Left ventricle myocardium inferior (tissue), 1 donor: Measurements from ENCODE around the gene SLC7A14. TPM values are rescaled to one million over a fixed set of nuclear protein-coding genes. Genes with fewer than 3 reads are reported as not detected.

Experiments
- DNase-seq: peaks from one replicate; pipeline ENCODE4 v3.0.0-alpha.2; 2020
- H3K27ac ChIP-seq: fragments of 200-600 bp; replicated peaks from 2 replicates; pipeline ENCODE4 v1.8.0; 2021
- H3K27me3 ChIP-seq: fragments of 200-600 bp; 2 replicates; pipeline ENCODE4 v1.8.0; 2021; ENCODE audit warnings: low read depth
- H3K36me3 ChIP-seq: fragments of 200-600 bp; 2 replicates; pipeline ENCODE4 v1.8.0; 2021
- H3K4me1 ChIP-seq: fragments of 200-600 bp; 2 replicates; pipeline ENCODE4 v1.8.0; 2021
- H3K4me3 ChIP-seq: fragments of 200-600 bp; 2 replicates; pipeline ENCODE4 v1.8.0; 2021; ENCODE audit warnings: mild to moderate bottlenecking, moderate library complexity
- H3K9me3 ChIP-seq: fragments of 200-600 bp; replicated peaks from 2 replicates; pipeline ENCODE4 v1.8.0; 2021
- intact Hi-C: fragments of 100-400 bp; cut with micrococcal nuclease; formaldehyde crosslinking; loops from one replicate; pipeline ENCODE4 v1.11.0; 2022
- total RNA-seq: library from RNA; stranded (reverse); fragmentation: NEBNext Ultra II Directional; extraction: Animal tissue kit (Norgen Biotek cat#: 25700); gene quantifications from one replicate; pipeline ENCODE4 v1.2.1, GENCODE V29; 2021
- TF ChIP-seq, protein P1 (sequence below): fragments of 200-600 bp; IDR thresholded peaks from 2 replicates; pipeline ENCODE4 v1.8.0; 2021; ENCODE audit warnings: antibody characterized with exemption, mild to moderate bottlenecking, borderline replicate concordance
- donor health status: DM: no; HTN: yes; CAD: no; lungs with severe emphysema.

The SLC7A14 gene
- total RNA-seq, 1 donor from 2014 or later = not detected

GRCh38 chr3:170486398-170486797 lies 99.5 kb downstream of the SLC7A14 start:
- no peaks in the 10 kb centered on the region for H3K27me3 ChIP-seq
- TF ChIP-seq, protein P1, sequence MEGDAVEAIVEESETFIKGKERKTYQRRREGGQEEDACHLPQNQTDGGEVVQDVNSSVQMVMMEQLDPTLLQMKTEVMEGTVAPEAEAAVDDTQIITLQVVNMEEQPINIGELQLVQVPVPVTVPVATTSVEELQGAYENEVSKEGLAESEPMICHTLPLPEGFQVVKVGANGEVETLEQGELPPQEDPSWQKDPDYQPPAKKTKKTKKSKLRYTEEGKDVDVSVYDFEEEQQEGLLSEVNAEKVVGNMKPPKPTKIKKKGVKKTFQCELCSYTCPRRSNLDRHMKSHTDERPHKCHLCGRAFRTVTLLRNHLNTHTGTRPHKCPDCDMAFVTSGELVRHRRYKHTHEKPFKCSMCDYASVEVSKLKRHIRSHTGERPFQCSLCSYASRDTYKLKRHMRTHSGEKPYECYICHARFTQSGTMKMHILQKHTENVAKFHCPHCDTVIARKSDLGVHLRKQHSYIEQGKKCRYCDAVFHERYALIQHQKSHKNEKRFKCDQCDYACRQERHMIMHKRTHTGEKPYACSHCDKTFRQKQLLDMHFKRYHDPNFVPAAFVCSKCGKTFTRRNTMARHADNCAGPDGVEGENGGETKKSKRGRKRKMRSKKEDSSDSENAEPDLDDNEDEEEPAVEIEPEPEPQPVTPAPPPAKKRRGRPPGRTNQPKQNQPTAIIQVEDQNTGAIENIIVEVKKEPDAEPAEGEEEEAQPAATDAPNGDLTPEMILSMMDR = no peak
- H3K36me3 ChIP-seq = no peaks in the 10 kb centered on the region
- H3K4me3 ChIP-seq = no peak overlapping the region
- H3K9me3 ChIP-seq = no peaks in the 10 kb centered on the region
- H3K27ac ChIP-seq = no peak overlapping the region
- H3K4me1 ChIP-seq = no peaks in the 10 kb centered on the region
- DNase-seq = no peak
- intact Hi-C loops = no loop called here

- H3K9me3 ChIP-seq = no peaks in the 10 kb centered on the region
- intact Hi-C loops = no loop called here
- TF ChIP-seq, protein P1 = no peak
- no peak for DNase-seq
- no peak overlapping the region for H3K4me3 ChIP-seq
- no peak overlapping the region for H3K27ac ChIP-seq
- no peaks in the 10 kb centered on the region for H3K27me3 ChIP-seq
- no peaks in the 10 kb centered on the region for H3K36me3 ChIP-seq
- no peaks in the 10 kb centered on the region for H3K4me1 ChIP-seq
These were observed 100.2 kb downstream of the SLC7A14 start for GRCh38 chr3:170485696-170486095.

DNA sequence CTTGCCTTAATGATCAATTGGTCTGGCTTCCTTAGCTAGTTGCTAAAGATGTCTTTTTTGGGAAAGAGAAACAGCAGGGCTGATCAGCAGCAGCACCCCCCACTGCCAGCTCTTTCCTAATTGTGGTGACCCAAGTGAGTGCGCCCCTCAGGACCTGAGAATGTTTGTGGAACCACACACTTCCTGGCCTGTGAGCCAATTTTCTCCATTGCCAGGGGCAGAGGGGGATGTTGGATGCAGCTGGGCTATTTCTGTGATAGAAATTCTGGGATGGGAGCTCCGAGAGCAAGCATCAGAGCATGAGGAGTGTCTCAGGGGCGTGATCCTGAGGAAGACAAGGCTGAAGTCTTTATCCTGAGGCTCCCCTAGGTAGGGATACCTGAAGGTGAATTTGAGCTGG lies 100.6 kb downstream of the SLC7A14 start:
- intact Hi-C loops = no loop called here
- Histone ChIP-seq H3K36me3 (no peaks in the 10 kb centered on the region), H3K4me1 (no peaks in the 10 kb centered on the region), H3K9me3 (no peaks in the 10 kb centered on the region), H3K4me3 (no peak overlapping the region), H3K27ac (no peak overlapping the region), H3K27me3 (no peaks in the 10 kb centered on the region)
- TF ChIP-seq, protein P1 = no peak
- DNase-seq = no peak

DNA sequence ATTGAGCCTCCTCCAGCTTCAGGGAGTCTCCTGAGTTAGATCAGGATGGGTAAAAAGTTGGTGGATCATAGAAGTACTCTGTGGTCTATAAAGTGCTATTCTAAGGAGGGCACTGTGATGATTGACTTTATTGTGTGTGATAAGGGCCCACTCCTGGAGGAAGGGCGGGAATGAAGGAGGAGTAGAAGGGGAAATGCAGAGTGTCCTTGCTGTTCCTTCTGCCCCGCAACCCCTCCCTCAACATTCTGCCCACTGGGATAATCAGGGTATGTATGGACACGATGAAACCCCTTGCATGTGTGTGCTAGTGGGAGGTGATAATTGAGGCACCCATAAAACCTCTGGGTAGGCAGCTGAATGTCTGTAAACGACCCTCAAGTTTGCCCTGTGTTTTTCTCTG lies 101.0 kb downstream of the SLC7A14 start:
- TF ChIP-seq, protein P1 = no peak
- Histone ChIP-seq H3K36me3 (no peaks in the 10 kb centered on the region), H3K27me3 (peaks cover 4% of the 10 kb centered on the region), H3K9me3 (no peaks in the 10 kb centered on the region), H3K27ac (no peak overlapping the region), H3K4me1 (no peaks in the 10 kb centered on the region), H3K4me3 (no peak overlapping the region)
- intact Hi-C loops = no loop called here
- DNase-seq = no peak

- intact Hi-C loops = no loop called here
- TF ChIP-seq, protein P1 = no peak
These were observed 102.2 kb downstream of the SLC7A14 start for GRCh38 chr3:170483485-170484262.

More at GRCh38 chr3:170483485-170484262, 102.2 kb downstream of the SLC7A14 start:
- H3K9me3 ChIP-seq = no peaks in the 10 kb centered on the region
- no peak overlapping the region for H3K27ac ChIP-seq
- no peaks in the 10 kb centered on the region for H3K4me1 ChIP-seq
- H3K36me3 ChIP-seq = no peaks in the 10 kb centered on the region
- peaks cover 7% of the 10 kb centered on the region for H3K27me3 ChIP-seq
- DNase-seq = no peak
- H3K4me3 ChIP-seq = no peak overlapping the region
